NOMO-1 treated with dmso at 0.1 percent for 144 hours (cell line): ENCODE measurements around the gene ZNF784.

Source experiments
- DNase-seq: peaks from one replicate; lab custom pipeline; 2025; ENCODE audit not compliant: unreplicated experiment; lab: John Stamatoyannopoulos, UW

The ZNF784 gene

GRCh38 chr19:55621673-55622231, 2.6 kb downstream of the ZNF784 start:
- no peak for DNase-seq

DNA sequence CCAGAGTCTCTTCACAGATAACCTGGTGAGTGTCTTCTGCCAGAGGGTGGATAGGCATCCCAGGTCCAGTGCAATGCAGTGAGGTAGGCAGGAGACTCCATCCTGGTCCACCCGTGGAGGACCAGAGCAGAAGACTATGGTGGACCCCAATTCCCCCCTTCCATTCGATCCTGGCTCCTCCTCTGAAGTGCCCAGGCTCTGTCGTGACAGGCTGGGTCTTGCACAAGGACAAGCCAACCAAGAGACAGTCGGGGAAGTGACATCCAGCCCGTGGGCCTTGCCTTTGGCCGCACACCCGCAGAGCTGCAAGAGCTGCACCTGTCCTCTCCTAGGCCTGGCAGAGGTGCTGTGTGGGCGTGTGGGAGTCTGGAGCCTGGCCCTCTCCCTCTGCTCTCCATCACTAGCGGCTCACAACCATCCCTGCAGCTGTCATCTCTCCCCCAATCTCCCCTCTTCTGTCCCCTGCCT, 3.1 kb downstream of the ZNF784 start:
- DNase-seq = no peak

DNA sequence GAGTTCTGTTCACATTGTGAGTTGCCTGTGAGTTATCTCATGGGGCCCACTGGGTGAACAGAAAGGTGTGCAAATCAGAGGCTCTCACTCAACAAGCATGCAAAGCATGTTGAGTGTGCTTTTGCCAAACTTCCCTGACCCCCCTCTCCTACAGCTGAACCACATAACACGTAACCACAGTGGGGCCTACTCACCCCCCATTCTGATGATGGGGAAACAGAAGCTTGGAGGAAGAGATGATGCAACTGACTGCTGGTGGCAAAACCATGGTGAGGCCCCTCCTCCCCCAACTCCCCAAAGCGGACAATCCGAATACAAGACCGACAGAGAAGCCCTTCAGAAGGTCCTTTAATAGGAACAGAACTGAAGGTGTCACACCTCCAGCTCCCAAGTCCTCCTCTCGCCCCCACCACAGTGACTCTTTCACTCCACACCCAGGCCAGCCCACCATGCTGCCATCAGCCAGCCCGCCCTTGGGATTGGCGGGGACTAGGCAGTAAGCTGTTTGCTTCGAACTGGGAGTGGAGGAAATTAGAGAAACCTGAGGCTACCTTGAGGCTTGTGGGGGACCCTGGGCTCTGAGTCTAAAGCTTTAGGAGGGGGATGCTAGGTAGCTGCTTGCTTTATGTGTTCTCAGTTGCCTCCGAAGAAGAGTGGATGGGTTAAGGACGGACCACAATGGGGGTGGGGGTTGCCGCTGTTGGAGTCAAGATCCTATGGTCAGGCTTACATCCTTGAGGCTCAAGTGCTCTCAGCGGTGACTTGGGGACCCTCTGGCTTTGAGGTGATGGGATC, 3.8 kb downstream of the ZNF784 start:
- peak; percentile 87 for DNase-seq

- DNase-seq = no peak
Measured at GRCh38 chr19:55619286-55619685, 5.1 kb downstream of the ZNF784 start.

DNA sequence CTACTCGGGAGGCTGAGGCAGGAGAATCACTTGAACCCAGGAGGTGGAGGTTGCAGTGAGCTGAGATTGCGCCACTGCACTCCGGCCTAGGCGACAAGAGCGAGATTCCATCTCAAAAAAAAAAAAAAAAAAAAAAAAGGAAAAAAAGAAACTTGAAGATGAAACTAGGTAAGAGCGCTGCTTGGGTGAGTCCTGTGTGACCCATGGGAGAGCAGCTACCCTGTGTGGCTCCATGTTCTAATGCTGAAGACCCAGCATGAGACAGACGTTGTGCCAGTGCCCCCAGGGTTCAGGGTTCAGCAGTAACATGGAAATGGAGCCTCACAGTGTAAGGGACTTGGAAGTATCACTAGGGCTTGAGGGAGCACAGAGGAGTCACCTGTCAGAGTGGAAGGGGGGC, 5.9 kb downstream of the ZNF784 start:
- DNase-seq = no peak

DNA sequence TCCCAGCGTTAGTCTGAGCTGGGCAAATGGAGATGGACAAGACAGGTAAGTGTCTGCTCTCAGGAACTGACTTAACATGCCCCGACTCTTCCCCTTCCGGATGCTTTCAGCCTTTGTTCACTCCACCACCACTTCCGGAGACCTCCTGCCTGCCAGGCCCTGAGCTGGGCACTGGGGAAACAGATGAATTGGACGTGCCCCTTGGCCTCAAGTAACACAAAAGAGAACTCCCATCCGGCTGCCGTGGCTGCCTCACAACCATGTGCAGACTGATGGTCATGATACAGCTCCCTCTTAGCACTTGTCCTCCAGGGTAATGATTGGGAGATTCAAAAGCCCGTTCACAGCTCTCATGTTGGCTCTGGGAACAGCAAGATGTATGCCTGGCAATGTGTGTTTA, 6.9 kb downstream of the ZNF784 start:
- DNase-seq = no peak

GRCh38 chr19:55616395-55616875, 7.9 kb downstream of the ZNF784 start:
- no peak for DNase-seq

DNA sequence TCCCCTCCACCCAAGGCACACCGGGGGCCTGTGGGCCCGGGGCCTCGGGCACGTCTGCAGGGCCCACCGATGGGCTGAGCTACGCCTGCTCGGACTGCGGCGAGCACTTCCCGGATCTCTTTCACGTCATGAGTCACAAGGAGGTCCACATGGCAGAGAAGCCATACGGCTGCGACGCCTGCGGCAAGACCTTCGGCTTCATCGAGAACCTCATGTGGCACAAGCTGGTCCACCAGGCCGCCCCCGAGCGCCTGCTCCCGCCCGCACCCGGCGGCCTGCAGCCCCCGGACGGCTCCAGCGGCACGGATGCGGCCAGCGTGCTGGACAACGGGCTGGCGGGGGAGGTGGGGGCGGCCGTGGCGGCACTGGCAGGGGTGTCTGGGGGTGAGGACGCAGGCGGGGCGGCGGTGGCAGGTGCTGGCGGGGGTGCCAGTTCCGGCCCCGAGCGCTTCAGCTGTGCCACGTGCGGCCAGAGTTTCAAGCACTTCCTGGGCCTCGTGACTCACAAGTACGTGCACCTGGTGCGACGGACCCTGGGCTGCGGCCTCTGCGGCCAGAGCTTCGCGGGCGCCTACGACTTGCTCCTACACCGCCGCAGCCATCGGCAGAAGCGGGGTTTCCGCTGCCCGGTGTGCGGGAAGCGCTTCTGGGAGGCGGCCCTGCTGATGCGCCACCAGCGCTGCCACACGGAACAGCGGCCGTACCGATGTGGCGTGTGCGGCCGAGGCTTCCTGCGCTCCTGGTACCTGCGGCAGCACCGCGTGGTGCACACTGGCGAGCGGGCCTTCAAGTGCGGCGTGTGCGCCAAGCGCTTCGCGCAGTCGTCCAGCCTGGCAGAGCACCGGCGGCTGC, 8.6 kb downstream of the ZNF784 start:
- DNase-seq = no peak

- no peak for DNase-seq
Measured at GRCh38 chr19:55614711-55615542, 9.4 kb downstream of the ZNF784 start.

- no peak for DNase-seq
Measured at GRCh38 chr19:55613930-55614710, 10.2 kb downstream of the ZNF784 start.

DNA sequence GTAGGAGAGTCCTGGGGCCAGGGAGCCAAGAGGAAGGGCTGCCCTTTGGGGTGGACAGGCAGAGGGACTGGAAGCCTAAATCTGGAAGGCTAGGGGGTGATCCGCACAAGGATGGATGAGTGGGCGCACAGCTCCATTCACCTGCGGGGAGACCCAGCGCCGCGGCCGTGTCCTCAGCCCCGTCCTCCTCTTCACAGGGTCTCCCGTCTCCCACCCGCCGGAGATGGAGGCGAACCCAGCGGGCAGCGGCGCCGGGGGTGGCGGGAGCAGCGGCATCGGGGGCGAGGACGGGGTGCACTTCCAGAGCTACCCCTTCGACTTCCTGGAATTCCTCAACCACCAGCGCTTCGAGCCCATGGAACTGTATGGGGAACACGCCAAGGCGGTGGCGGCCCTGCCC, 11.0 kb downstream of the ZNF784 start:
- no peak for DNase-seq

GRCh38 chr19:55611983-55612645, 12.3 kb downstream of the ZNF784 start:
- DNase-seq = no peak

GRCh38 chr19:55611300-55611982, 12.9 kb downstream of the ZNF784 start:
- DNase-seq = no peak

DNA sequence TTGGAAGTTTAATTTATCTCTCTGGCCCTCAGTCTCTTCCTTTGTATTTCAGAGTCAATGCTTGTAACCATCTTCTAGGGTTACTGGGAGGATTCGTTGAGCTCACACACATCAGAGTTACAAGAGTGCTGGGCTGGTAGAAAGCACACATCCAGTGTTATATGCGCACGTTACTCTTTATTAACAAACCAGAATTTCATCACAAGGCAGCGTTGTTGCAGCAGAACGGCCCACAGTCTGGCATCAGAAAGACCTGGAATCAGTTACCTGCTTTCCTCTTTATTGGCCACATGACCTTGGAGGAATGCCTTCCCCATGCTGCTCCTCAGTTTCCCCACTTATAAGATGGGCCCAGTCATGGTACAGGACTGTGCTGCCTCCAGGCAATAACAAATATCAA, 15.0 kb downstream of the ZNF784 start:
- DNase-seq = no peak

DNA sequence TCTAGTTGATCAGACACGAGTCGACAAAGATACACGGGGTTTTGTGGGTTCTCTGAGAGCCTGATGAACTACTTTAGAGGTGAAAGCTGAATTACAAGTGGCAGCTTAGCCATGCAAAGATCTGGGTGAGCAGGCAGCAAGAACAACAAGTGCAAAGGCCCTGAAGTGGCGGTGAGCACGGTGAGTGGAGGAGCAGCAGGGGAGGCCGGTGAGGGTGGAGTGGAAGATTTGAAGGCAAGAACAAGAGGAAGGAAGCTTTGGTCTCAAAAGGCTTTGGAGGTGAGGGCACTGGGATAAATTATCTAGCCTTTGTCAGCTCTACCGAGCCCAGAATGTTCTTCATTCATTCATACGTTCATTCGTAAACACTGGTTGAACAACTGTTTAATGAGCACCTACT, 17.5 kb downstream of the ZNF784 start:
- no peak for DNase-seq

GRCh38 chr19:55606471-55606787, 17.9 kb downstream of the ZNF784 start:
- no peak for DNase-seq

- peak; percentile 74 for DNase-seq
Measured at GRCh38 chr19:55605637-55606470, 18.5 kb downstream of the ZNF784 start, which contains the start of gene ZNF865. Gene ZNF865 (plus strand): TSS chr19:55605647. CDS start chr19:55613619, 7,972 bp downstream.

- peak; percentile 86 for DNase-seq
Measured at GRCh38 chr19:55605207-55605636, 19.1 kb downstream of the ZNF784 start.
